K562 (cell line): ENCODE results near the gene GLDN. TPM values are rescaled to one million over a fixed set of nuclear protein-coding genes. Genes with fewer than 3 reads are reported as not detected.

Source experiments
- ATAC-seq: fragments of 200-7000 bp; cut with Tn5 transposase; 3 replicates; pipeline ENCODE4 v1.9.1; 2020; ENCODE audit warnings: moderate library complexity
- BruUV-seq: library from RNA; stranded (reverse); fragments of 400-500 nt; replicated peaks from 2 replicates; lab custom pipeline; 2021; lab: Mats Ljungman, UMichigan
- CTCF ChIA-PET: fragments of 300-600 bp; formaldehyde crosslinking; extraction: SDS; loops from one replicate; lab custom pipeline; 2021; ENCODE audit warnings: low intra/inter-chr PET ratio; lab: Yijun Ruan, JAX
- POLR2A ChIA-PET: fragments of 300-600, 350-650 bp; sonication (Branson Sonifier 250); formaldehyde crosslinking; extraction: SDS; loops from one replicate; lab custom pipeline; 2021; ENCODE audit warnings: antibody characterized with exemption, inconsistent platforms; lab: Yijun Ruan, JAX
- DNase-seq, 4 experiments: peaks; one replicate each; pipeline versions ENCODE4 v3.0.0 to v3.0.0-alpha.2; 2011 to 2018; ENCODE audit warnings: low spot score in 3 of 4, mixed read lengths in 3 of 4; ENCODE audit errors: extremely low read depth in 1 of 4
- FAIRE-seq: peaks from 2 replicates; lab custom pipeline; 2011; peaks lifted over from hg19 to GRCh38; lab: Jason Lieb, UNC
- H2AFZ ChIP-seq: 2 replicates; pipeline ENCODE4 v1.6.0; 2011; ENCODE audit warnings: low read depth, low read length, control low read depth, inconsistent platforms
- H3K27ac ChIP-seq: fragments of 200-600 bp; 3 replicates; pipeline ENCODE4 v1.8.0; 2011; ENCODE audit warnings: low read depth, mild to moderate bottlenecking, control low read depth, inconsistent platforms, low read length, moderate library complexity, mixed read lengths; ENCODE audit errors: extremely low read depth
- H3K27me3 ChIP-seq, 2 experiments: fragments of 300-600 bp in 1 of 2; 2 replicates in 1 of 2; 3 replicates in 1 of 2; pipeline versions ENCODE4 v1.6.0 to v1.8.0; 2011; ENCODE audit warnings: inconsistent platforms in 2 of 2, low read length in 2 of 2, mild to moderate bottlenecking in 1 of 2, mixed read lengths in 1 of 2, moderate library complexity in 1 of 2; ENCODE audit not compliant: control insufficient read depth in 2 of 2, insufficient read depth in 2 of 2
- H3K36me3 ChIP-seq: fragments of 300-600 bp; 3 replicates; pipeline ENCODE4 v1.8.0; 2011; ENCODE audit warnings: mild to moderate bottlenecking, low read length, inconsistent platforms; ENCODE audit not compliant: control insufficient read depth, insufficient read depth
- H3K4me1 ChIP-seq, 2 experiments: fragments of 200-600 bp in 1 of 2; replicated peaks in 1 of 2; 2 replicates in 1 of 2; 3 replicates in 1 of 2; pipeline versions ENCODE4 v1.5.1 to v1.8.0; 2011; ENCODE audit warnings: inconsistent platforms in 2 of 2, low read length in 2 of 2, mild to moderate bottlenecking in 1 of 2, mixed read lengths in 1 of 2, moderate library complexity in 1 of 2; ENCODE audit not compliant: control insufficient read depth in 2 of 2, insufficient read depth in 2 of 2
- H3K4me2 ChIP-seq: 2 replicates; pipeline ENCODE4 v1.6.1; 2011; ENCODE audit warnings: low read length, control low read depth, inconsistent platforms, mixed read lengths; ENCODE audit not compliant: insufficient read depth
- H3K4me3 ChIP-seq: fragments of 200-600 bp; sonication (generic), shearing (Covaris generic); 2 replicates; pipeline ENCODE4 v1.5.1; 2016; ENCODE audit warnings: control low read depth, inconsistent platforms
- H3K79me2 ChIP-seq: fragments of 200-600 bp; 3 replicates; pipeline ENCODE4 v1.8.0; 2011; ENCODE audit warnings: low read length, inconsistent platforms; ENCODE audit not compliant: control insufficient read depth, insufficient read depth
- H3K9ac ChIP-seq, 2 experiments: 2 replicates each; pipeline versions ENCODE4 v1.6.0 to v1.6.1; 2011; ENCODE audit warnings: low read depth in 2 of 2, low read length in 2 of 2, control low read depth in 1 of 2, inconsistent platforms in 1 of 2, mild to moderate bottlenecking in 1 of 2, mixed read lengths in 1 of 2; ENCODE audit not compliant: insufficient read depth in 1 of 2
- H3K9me1 ChIP-seq: one replicate; pipeline ENCODE4 v1.6.0; 2011; ENCODE audit warnings: inconsistent platforms, mild to moderate bottlenecking, low read length, moderate library complexity; ENCODE audit not compliant: control insufficient read depth, insufficient read depth
- H3K9me3 ChIP-seq: replicated peaks from 2 replicates; pipeline ENCODE4 v1.5.1; 2011; ENCODE audit warnings: low read depth, low read length, inconsistent platforms; ENCODE audit not compliant: control insufficient read depth, insufficient read depth
- H4K20me1 ChIP-seq: replicated peaks from 2 replicates; pipeline ENCODE4 v1.6.1; 2011; ENCODE audit warnings: low read length, inconsistent platforms, mixed read lengths; ENCODE audit not compliant: control insufficient read depth, insufficient read depth
- CEBPB ChIP-seq: fragments of 450-650 bp; IDR thresholded peaks from 2 replicates; pipeline ENCODE4 v1.6.1; 2016; ENCODE audit warnings: missing genetic modification characterization, missing compliant biosample characterization
- CEBPG ChIP-seq, 3 experiments: fragments of 200-800 bp in 1 of 3; sonication (Bioruptor generic) in 1 of 3; sonication (generic) in 1 of 3; formaldehyde crosslinking in 1 of 3; IDR thresholded peaks in 2 of 3; conservative IDR thresholded peaks in 1 of 3; 2 replicates each; pipeline versions ENCODE4 v1.6.1 to v1.8.0; 2016 to 2022; ENCODE audit warnings: missing compliant biosample characterization in 2 of 3, missing genetic modification characterization in 2 of 3, mild to moderate bottlenecking in 1 of 3, missing genetic modification reagents in 1 of 3
- ZNF165 ChIP-seq: fragments of 250-450 bp; sonication (Bioruptor Pico); IDR thresholded peaks from 2 replicates; pipeline ENCODE4 v1.4.0; 2020; ENCODE audit warnings: borderline replicate concordance
- WGBS: fragments of 100-300 bp; shearing (Covaris generic); methylation state at CpG from one replicate; pipeline ENCODE4 v1.1.6; 2016; ENCODE audit warnings: low coverage, mixed read lengths; ENCODE audit not compliant: insufficient coverage; ENCODE audit errors: missing lambda C conversion rate; 5-methylcytosine and 5-hydroxymethylcytosine counted together
- in situ Hi-C: fragments of 300-500 bp; cut with MboI; formaldehyde crosslinking; loops from 4 replicates; pipeline ENCODE4 v1.15.0; 2018; ENCODE audit warnings: inconsistent platforms, mixed read lengths
- intact Hi-C: fragments of 100-400 bp; cut with micrococcal nuclease; formaldehyde crosslinking; loops from 2 replicates; pipeline ENCODE4 v1.14.2; 2022
- polyA plus RNA-seq, 8 experiments: library from polyadenylated mRNA; depleted of rRNA in 4 of 8; stranded (reverse) in 5 of 8; unstranded in 3 of 8; fragments of >200 nt; fragmentation: Nextera tagmentation in 2 of 8; fragmentation: Illumina TruSeq in 1 of 8; extraction: Ambion mirVana in 2 of 8; extraction: Trizol in 1 of 8; gene quantifications; 2 replicates each; pipeline versions ENCODE4 v1.2.1 to v1.2.3, GENCODE V29; 2011 to 2014; ENCODE audit warnings: inconsistent platforms in 1 of 8, missing spikeins in 1 of 8
- total RNA-seq, 7 experiments: library from RNA; depleted of rRNA in 6 of 7; stranded (reverse); fragments of >200 nt in 6 of 7; fragmentation: Illumina TruSeq in 2 of 7; extraction: Trizol in 2 of 7; gene quantifications; 2 replicates each; pipeline versions ENCODE4 v1.2.1 to v1.2.3, GENCODE V29; 2011 to 2021; ENCODE audit warnings: low replicate concordance in 1 of 7

GLDN gene
- total and polyA plus RNA-seq, 9 of the 15 experiments (the other 6 are each of a cell fraction or from before 2014, with no cell fraction given), result 0.05 to 0.33 (median 0.18) TPM

DNA sequence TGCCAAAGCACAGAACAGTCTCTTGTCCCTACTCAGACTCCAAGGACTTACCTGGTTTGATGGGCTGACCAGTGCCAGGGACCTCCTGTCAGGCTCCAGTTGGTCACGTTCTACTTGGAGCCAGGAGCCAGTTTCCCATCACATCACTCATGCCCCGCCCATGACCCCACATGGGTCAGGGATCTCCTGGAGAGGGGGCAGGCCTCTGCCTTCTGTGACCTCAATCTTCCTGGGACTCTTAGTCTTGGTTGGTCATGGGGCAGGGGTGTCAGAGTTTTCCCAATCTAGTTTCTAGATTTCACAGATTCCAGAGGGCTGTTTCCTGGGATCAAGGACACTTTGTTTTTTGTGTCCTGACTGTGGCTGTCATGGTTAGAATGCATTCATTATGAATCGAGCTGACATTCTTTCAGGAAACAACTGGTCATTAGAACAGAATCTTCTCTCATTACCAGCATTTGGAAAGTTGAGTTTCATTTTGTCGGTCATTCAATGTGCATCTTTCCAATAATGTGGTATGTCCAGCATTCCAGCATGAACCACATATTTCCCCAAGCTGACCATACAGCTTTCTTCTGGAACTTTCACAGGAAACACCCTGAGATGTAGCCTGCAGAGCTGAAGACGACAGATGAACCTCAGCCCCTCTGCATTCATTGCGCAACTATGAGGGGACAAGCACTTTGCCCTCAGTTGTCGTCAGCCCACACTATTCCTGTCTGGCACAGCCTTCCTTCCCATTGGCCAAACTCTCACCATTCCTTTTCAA is 22.9 kb upstream of the GLDN start:
- Histone ChIP-seq H3K27ac (no peak overlapping the region), H3K36me3 (no peaks in the 10 kb centered on the region), H3K4me2 (no peak overlapping the region), H2AFZ (no peak overlapping the region)
- CTCF ChIA-PET, result no interaction called here
- TF ChIP-seq ZNF165 (CRISPR knock-in tag), result no peak
- TF ChIP-seq CEBPG (CRISPR knock-in tag; IDR thresholded peaks at IDR 0.05), result no peak
- TF ChIP-seq CEBPG (tag; conservative IDR thresholded peaks at IDR 0.05 in 1 of 2, IDR thresholded peaks at IDR 0.05 in 1 of 2), result peak; percentile 34 to 80; a peak in 3 of 4 replicates
- TF ChIP-seq CEBPB (tag), result peak; percentile 74
- TF ChIP-seq, all 486 proteins: peak for 2
- ATAC-seq (no peak), FAIRE-seq (no peak), DNase-seq (no peak)
- no peak overlapping the region for H3K4me3 ChIP-seq
- no peaks in the 10 kb centered on the region for H3K9me3 ChIP-seq
- intact Hi-C loops, result no loop called here
- 2% methylated on average over 7 of the region's 7 CpGs for WGBS
- POLR2A ChIA-PET, result interaction anchor here (0.6 to 0.7 kb wide), 2 partner anchors 26 to 464 kb away, joined by 3 read pairs; no protein-coding TSS in a partner anchor
- no peaks in the 10 kb centered on the region for H3K9me1 ChIP-seq
- no peaks in the 10 kb centered on the region; a peak in 1 of 5 replicates for H3K4me1 ChIP-seq
- no TSS peak for BruUV-seq
- no peaks in the 10 kb centered on the region; the same call in 1 of the 2 replicates for H4K20me1 ChIP-seq
- in situ Hi-C loops, result no loop called here
- no peaks in the 10 kb centered on the region for H3K79me2 ChIP-seq
- H3K27me3 ChIP-seq, result peaks cover 3 to 12% of the 10 kb centered on the region in 2 experiments; a peak in 3 of 5 replicates
- no peak overlapping the region for H3K9ac ChIP-seq
